SK-N-MC (cell line): ENCODE results near the gene ATP8B2.

Source experiments
- EZH2 ChIP-seq: fragments of 200-600 bp; sonication (generic); IDR thresholded peaks from one replicate; pipeline ENCODE4 v1.6.1; 2017; ENCODE audit warnings: antibody characterized with exemption
- POLR2AphosphoS5 ChIP-seq: IDR thresholded peaks from 2 replicates; pipeline ENCODE4 v1.6.1; 2012; ENCODE audit warnings: mild to moderate bottlenecking, low read depth, low read length, borderline replicate concordance

GRCh38 chr1:154344977-154345837 lies 19.9 kb downstream of the ATP8B2 start:
- TF ChIP-seq EZH2 (no peak), POLR2AphosphoS5 (no peak)
